HepG2 (cell line): ENCODE results near the gene INTS14. TPM values are rescaled to one million over a fixed set of nuclear protein-coding genes. Genes with fewer than 3 reads are reported as not detected.
A peak's percentile ranks its signal among the peaks of the same experiment; 100 is the strongest.

Experiments
- AKAP8 ChIP-seq: sonication (generic); formaldehyde crosslinking; IDR thresholded peaks from 2 replicates; pipeline ENCODE4 v1.5.1; 2020; ENCODE audit warnings: mild to moderate bottlenecking, missing genetic modification reagents
- ARHGAP35 ChIP-seq: sonication (generic); formaldehyde crosslinking; IDR thresholded peaks from 2 replicates; pipeline ENCODE4 v1.9.0; 2022; ENCODE audit warnings: mild to moderate bottlenecking, inconsistent platforms, moderate library complexity, missing genetic modification reagents, borderline replicate concordance
- BRCA1 ChIP-seq: sonication (generic); formaldehyde crosslinking; IDR thresholded peaks from 2 replicates; pipeline ENCODE4 v1.4.0; 2020; ENCODE audit warnings: missing genetic modification reagents
- CCDC6 ChIP-seq: sonication (generic); formaldehyde crosslinking; IDR thresholded peaks from 2 replicates; pipeline ENCODE4 v1.8.1; 2022; ENCODE audit warnings: mild to moderate bottlenecking, missing genetic modification reagents, moderate library complexity
- HDAC1 ChIP-seq: sonication (generic); formaldehyde crosslinking; IDR thresholded peaks from 2 replicates; pipeline ENCODE4 v1.5.1; 2020; ENCODE audit warnings: mild to moderate bottlenecking, missing genetic modification reagents
- HDAC6 ChIP-seq: fragments of 200-600 bp; sonication (generic); IDR thresholded peaks from 2 replicates; pipeline ENCODE4 v1.7.0; 2017; ENCODE audit warnings: mild to moderate bottlenecking, antibody characterized with exemption, low read length, low read depth
- HMGA1 ChIP-seq: sonication (generic); formaldehyde crosslinking; conservative IDR thresholded peaks from 2 replicates; pipeline ENCODE4 v1.4.0; 2020; ENCODE audit warnings: missing genetic modification reagents
- IRX3 ChIP-seq: sonication (generic); formaldehyde crosslinking; IDR thresholded peaks from 2 replicates; pipeline ENCODE4 v1.8.1; 2023; ENCODE audit warnings: mild to moderate bottlenecking, low read depth, missing genetic modification reagents, borderline replicate concordance
- NKX3-1 ChIP-seq: sonication (generic); formaldehyde crosslinking; IDR thresholded peaks from 2 replicates; pipeline ENCODE4 v1.5.0; 2020; ENCODE audit warnings: missing genetic modification reagents
- NPAS2 ChIP-seq: sonication (generic); formaldehyde crosslinking; IDR thresholded peaks from 2 replicates; pipeline ENCODE4 v1.8.0; 2022; ENCODE audit warnings: mild to moderate bottlenecking, missing genetic modification reagents, borderline replicate concordance
- PHF8 ChIP-seq: sonication (generic); formaldehyde crosslinking; IDR thresholded peaks from 2 replicates; pipeline ENCODE4 v1.5.0; 2020; ENCODE audit warnings: missing genetic modification reagents
- XBP1 ChIP-seq: sonication (generic); formaldehyde crosslinking; IDR thresholded peaks from 2 replicates; pipeline ENCODE4 v1.5.0; 2020; ENCODE audit warnings: missing genetic modification reagents
- ZNF160 ChIP-seq: sonication (generic); formaldehyde crosslinking; IDR thresholded peaks from 2 replicates; pipeline ENCODE4 v1.8.0; 2022; ENCODE audit warnings: mild to moderate bottlenecking, inconsistent platforms, missing genetic modification reagents
- ZNF292 ChIP-seq: sonication (generic); formaldehyde crosslinking; IDR thresholded peaks from 2 replicates; pipeline ENCODE4 v1.8.1; 2022; ENCODE audit warnings: mild to moderate bottlenecking, low read depth, missing genetic modification reagents, borderline replicate concordance
- ZNF343 ChIP-seq: sonication (generic); formaldehyde crosslinking; IDR thresholded peaks from 2 replicates; pipeline ENCODE4 v1.4.0; 2020; ENCODE audit warnings: mild to moderate bottlenecking, missing genetic modification reagents
- ZNF441 ChIP-seq: sonication (generic); formaldehyde crosslinking; IDR thresholded peaks from 2 replicates; pipeline ENCODE4 v1.7.0; 2021; ENCODE audit warnings: missing genetic modification reagents, borderline replicate concordance
- ZNF569 ChIP-seq: sonication (generic); formaldehyde crosslinking; IDR thresholded peaks from 2 replicates; pipeline ENCODE4 v1.5.0; 2020; ENCODE audit warnings: mild to moderate bottlenecking, missing genetic modification reagents, moderate library complexity, borderline replicate concordance
- ZNF589 ChIP-seq: sonication (generic); formaldehyde crosslinking; conservative IDR thresholded peaks from 2 replicates; pipeline ENCODE4 v1.8.0; 2022; ENCODE audit warnings: mild to moderate bottlenecking, moderate library complexity, missing genetic modification reagents
- ZNF839 ChIP-seq: sonication (generic); formaldehyde crosslinking; IDR thresholded peaks from 2 replicates; pipeline ENCODE4 v1.4.0; 2020; ENCODE audit warnings: missing genetic modification reagents, mild to moderate bottlenecking, borderline replicate concordance
- ZNF883 ChIP-seq: sonication (generic); formaldehyde crosslinking; IDR thresholded peaks from 2 replicates; pipeline ENCODE4 v1.5.1; 2020; ENCODE audit warnings: mild to moderate bottlenecking, missing genetic modification reagents; ENCODE audit errors: not compliant biosample characterization
- ZSCAN29 ChIP-seq: sonication (generic); formaldehyde crosslinking; conservative IDR thresholded peaks from 2 replicates; pipeline ENCODE4 v1.4.0; 2020; ENCODE audit warnings: mild to moderate bottlenecking, missing genetic modification reagents
- polyA plus RNA-seq, 8 experiments: library from polyadenylated mRNA; depleted of rRNA in 3 of 8; stranded (reverse) in 7 of 8; unstranded in 1 of 8; fragments of >200 nt; fragmentation: Illumina TruSeq in 4 of 8; extraction: Trizol in 4 of 8; gene quantifications; 2 replicates each; pipeline versions ENCODE4 v1.2.1 to v1.2.3, GENCODE V29; 2011 to 2016; ENCODE audit warnings: low read depth in 4 of 8, missing spikeins in 1 of 8, mixed read lengths in 1 of 8; ENCODE audit not compliant: insufficient read depth in 1 of 8
- total RNA-seq, 5 experiments: library from RNA; depleted of rRNA; stranded (reverse); fragments of >200 nt; fragmentation: Illumina TruSeq; extraction: Trizol; gene quantifications; 2 replicates each; pipeline ENCODE4 v1.2.3, GENCODE V29; 2016; ENCODE audit warnings: low read depth in 1 of 5
- TF ChIP-seq, protein P1 (sequence below): IDR thresholded peaks from 2 replicates; pipeline ENCODE4 v1.6.1; 2016; ENCODE audit warnings: low read depth, control low read depth
- TF ChIP-seq, protein P2 (sequence below): sonication (generic); formaldehyde crosslinking; IDR thresholded peaks from 2 replicates; pipeline ENCODE4 v1.4.0; 2020; ENCODE audit warnings: missing genetic modification reagents
- TF ChIP-seq, protein P3 (sequence below): sonication (generic); formaldehyde crosslinking; IDR thresholded peaks from 2 replicates; pipeline ENCODE4 v1.8.0; 2023; ENCODE audit warnings: mild to moderate bottlenecking, missing genetic modification reagents

Gene INTS14
- total and polyA plus RNA-seq, 2 of the 13 experiments (the other 11 are each of a cell fraction or from before 2014, with no cell fraction given), result 41.4 to 52.0 TPM

DNA sequence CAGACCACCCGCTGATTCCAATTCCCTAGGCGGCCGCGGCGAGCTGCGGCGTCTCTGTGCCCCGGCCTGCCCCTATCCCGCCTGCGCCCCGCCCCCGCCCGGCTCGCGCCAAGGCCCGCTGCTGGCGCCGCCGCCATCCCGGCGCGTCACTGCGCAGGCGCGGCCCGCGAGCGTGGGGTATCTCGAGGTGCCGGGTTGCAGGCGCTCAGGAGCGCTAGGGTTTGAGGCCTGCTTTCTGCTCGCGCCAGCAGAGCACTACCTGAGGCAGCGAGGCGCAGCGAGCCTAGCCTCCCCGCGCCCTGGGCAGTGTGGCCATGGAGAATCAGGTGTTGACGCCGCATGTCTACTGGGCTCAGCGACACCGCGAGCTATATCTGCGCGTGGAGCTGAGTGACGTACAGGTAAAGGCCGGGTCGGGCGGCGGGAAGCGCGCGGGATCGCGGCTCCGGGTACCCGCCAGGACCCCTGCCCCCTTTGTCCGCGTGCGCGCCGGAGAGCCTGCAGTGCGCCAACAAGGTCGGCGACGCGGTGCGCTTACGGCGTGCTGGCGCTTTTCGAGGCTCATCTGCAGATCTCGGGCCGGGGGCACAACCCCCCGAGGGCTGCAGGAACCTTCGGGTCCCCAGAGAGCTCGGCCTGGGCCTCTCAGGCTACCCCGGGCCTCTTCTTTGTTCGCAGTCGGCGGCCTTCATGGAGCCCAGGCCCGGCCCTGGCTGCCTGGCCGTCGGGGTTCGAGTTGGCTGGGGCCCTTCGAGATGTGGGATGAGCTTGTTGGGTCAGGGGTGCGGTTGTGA is 80.4 kb downstream of the INTS14 start, which contains the start of gene HACD3 (continued):
- TF ChIP-seq HDAC1 (CRISPR knock-in tag) (peak; percentile 88), ZNF441 (CRISPR knock-in tag) (peak; percentile 70; the same call in 1 of the 2 replicates), CCDC6 (CRISPR knock-in tag) (no peak; the same call in 1 of the 2 replicates), NKX3-1 (CRISPR knock-in tag) (peak; percentile 88; the same call in 1 of the 2 replicates), ZNF883 (CRISPR knock-in tag) (peak; percentile 62), ARHGAP35 (peak; percentile 94), ZSCAN29 (CRISPR knock-in tag) (0 out of 2 replicates have a peak, but pooled peaks have one; percentile 58), ZNF839 (CRISPR knock-in tag) (peak; percentile 61), ZNF160 (no peak), NPAS2 (no peak), BRCA1 (CRISPR knock-in tag) (no peak), ZNF343 (CRISPR knock-in tag) (peak; percentile 94), IRX3 (CRISPR knock-in tag) (no peak), AKAP8 (no peak), ZNF589 (CRISPR knock-in tag) (no peak), XBP1 (CRISPR knock-in tag) (no peak), HMGA1 (no peak), HDAC6 (no peak), ZNF569 (CRISPR knock-in tag) (no peak), ZNF292 (no peak), PHF8 (CRISPR knock-in tag) (peak; percentile 96)
- TF ChIP-seq, protein P1, sequence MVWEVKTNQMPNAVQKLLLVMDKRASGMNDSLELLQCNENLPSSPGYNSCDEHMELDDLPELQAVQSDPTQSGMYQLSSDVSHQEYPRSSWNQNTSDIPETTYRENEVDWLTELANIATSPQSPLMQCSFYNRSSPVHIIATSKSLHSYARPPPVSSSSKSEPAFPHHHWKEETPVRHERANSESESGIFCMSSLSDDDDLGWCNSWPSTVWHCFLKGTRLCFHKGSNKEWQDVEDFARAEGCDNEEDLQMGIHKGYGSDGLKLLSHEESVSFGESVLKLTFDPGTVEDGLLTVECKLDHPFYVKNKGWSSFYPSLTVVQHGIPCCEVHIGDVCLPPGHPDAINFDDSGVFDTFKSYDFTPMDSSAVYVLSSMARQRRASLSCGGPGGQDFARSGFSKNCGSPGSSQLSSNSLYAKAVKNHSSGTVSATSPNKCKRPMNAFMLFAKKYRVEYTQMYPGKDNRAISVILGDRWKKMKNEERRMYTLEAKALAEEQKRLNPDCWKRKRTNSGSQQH (CRISPR knock-in tag), result no peak
- TF ChIP-seq, protein P2, sequence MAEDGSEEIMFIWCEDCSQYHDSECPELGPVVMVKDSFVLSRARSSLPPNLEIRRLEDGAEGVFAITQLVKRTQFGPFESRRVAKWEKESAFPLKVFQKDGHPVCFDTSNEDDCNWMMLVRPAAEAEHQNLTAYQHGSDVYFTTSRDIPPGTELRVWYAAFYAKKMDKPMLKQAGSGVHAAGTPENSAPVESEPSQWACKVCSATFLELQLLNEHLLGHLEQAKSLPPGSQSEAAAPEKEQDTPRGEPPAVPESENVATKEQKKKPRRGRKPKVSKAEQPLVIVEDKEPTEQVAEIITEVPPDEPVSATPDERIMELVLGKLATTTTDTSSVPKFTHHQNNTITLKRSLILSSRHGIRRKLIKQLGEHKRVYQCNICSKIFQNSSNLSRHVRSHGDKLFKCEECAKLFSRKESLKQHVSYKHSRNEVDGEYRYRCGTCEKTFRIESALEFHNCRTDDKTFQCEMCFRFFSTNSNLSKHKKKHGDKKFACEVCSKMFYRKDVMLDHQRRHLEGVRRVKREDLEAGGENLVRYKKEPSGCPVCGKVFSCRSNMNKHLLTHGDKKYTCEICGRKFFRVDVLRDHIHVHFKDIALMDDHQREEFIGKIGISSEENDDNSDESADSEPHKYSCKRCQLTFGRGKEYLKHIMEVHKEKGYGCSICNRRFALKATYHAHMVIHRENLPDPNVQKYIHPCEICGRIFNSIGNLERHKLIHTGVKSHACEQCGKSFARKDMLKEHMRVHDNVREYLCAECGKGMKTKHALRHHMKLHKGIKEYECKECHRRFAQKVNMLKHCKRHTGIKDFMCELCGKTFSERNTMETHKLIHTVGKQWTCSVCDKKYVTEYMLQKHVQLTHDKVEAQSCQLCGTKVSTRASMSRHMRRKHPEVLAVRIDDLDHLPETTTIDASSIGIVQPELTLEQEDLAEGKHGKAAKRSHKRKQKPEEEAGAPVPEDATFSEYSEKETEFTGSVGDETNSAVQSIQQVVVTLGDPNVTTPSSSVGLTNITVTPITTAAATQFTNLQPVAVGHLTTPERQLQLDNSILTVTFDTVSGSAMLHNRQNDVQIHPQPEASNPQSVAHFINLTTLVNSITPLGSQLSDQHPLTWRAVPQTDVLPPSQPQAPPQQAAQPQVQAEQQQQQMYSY (CRISPR knock-in tag), result 0 out of 2 replicates have a peak, but pooled peaks have one; percentile 49
- TF ChIP-seq, protein P3, sequence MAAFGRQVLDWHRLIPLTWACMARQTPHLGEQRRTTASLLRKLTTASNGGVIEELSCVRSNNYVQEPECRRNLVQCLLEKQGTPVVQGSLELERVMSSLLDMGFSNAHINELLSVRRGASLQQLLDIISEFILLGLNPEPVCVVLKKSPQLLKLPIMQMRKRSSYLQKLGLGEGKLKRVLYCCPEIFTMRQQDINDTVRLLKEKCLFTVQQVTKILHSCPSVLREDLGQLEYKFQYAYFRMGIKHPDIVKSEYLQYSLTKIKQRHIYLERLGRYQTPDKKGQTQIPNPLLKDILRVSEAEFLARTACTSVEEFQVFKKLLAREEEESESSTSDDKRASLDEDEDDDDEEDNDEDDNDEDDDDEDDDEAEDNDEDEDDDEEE, result peak; percentile 96
